HUES48 (cell line): ENCODE measurements around the gene CAPZA2.

Source experiments
- H3K27ac ChIP-seq: one replicate; pipeline ENCODE4 v1.7.0; 2013; ENCODE audit warnings: low read depth, low read length, inconsistent platforms
- H3K27me3 ChIP-seq: 2 replicates; pipeline ENCODE4 v1.6.1; 2013; ENCODE audit warnings: mild to moderate bottlenecking, low read length; ENCODE audit not compliant: control insufficient read depth, insufficient read depth
- H3K36me3 ChIP-seq: 2 replicates; pipeline ENCODE4 v1.6.1; 2013; ENCODE audit warnings: low read length; ENCODE audit not compliant: control insufficient read depth, insufficient read depth
- H3K4me1 ChIP-seq: 2 replicates; pipeline ENCODE4 v1.6.1; 2013; ENCODE audit warnings: mild to moderate bottlenecking, low read length; ENCODE audit not compliant: control insufficient read depth, insufficient read depth
- H3K4me3 ChIP-seq: 2 replicates; pipeline ENCODE4 v1.5.1; 2013; ENCODE audit warnings: mild to moderate bottlenecking, low read depth, low read length
- H3K9ac ChIP-seq: 2 replicates; pipeline ENCODE4 v1.6.1; 2013; ENCODE audit warnings: mild to moderate bottlenecking, low read depth, low read length, moderate library complexity
- H3K9me3 ChIP-seq: 2 replicates; pipeline ENCODE4 v1.6.1; 2013; ENCODE audit warnings: low read length; ENCODE audit not compliant: control insufficient read depth, insufficient read depth

Gene CAPZA2

DNA sequence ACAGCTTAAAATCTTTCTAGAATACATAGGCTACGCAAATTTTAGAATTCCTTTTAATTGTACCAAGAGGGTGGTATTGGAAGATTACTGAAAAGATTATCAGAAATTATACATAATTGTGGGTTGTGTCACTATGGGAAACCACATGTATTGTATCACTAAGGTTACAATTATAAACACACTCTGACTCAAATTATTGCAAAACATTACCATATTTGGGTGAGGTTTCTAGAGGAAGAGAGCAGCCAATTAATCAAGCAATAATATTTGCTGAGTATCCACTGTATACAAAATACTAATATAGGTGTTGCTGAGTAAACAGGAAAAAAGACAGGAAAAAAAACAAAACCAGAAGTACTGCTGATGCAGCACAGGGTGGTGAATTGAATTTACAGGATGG lies 3.1 kb upstream of the CAPZA2 start:
- Histone ChIP-seq H3K27me3 (no peaks in the 10 kb centered on the region), H3K4me3 (no peak overlapping the region), H3K4me1 (peaks cover 38% of the 10 kb centered on the region), H3K36me3 (no peaks in the 10 kb centered on the region), H3K9me3 (no peaks in the 10 kb centered on the region), H3K9ac (no peak overlapping the region), H3K27ac (no peak overlapping the region)

DNA sequence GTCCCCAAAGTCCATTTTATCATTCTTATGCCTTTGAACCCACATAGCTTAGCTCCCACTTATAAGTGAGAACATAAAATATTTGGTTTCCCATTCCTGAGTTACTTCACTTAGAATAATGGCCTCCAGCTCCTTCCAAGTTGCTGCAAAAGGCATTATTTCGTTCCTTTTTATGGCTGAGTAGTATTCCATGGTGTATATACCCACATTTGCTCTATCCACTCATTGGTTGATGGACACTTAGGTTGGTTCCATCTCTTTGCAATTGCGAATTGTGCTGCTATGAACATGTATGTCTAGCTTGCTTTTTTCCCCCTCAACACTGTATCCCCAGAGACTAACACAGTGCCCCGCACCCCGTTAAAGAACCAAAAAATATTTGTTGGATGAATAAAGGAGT lies 670 bp upstream of the CAPZA2 start:
- H3K4me3 ChIP-seq = peak overlapping the region; percentile 52; the same call in 1 of the 2 replicates

DNA sequence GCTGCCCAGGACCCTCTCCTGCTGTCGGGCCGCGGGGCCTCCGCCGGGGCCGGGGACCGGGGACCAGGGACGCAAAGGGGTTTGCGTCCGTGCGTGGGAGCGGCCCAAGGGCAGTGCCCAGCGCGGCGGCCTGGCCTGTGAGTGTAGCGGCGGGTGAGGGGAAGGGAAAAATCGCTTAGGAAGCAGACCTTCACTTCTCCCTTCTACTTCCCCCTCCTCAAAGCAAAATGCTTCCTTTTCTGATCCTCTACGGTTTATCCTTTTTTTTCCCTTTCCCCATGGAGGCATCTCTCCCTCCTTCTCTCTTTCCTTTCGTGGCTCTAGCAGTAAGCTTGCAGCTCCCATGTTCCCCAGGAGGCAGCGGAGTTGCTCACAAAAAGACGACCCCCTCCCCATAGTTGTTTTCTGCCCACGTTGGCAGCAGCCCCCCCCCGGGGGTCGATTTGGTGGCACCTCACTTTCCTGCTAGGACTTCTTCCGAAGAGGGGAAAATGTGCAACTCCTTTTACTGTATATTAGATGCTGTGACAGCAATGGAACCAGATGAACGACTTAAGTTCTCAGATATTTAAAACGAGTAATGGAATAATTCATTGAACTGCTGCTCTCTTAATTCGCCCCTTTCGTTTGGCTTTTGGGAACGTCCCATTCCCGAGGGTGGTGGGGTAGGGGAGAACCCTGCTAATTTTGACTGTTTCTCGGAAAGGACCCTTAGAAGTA lies 724 bp downstream of the CAPZA2 start:
- Histone ChIP-seq H3K9me3 (no peaks in the 10 kb centered on the region), H3K4me1 (peaks cover 15% of the 10 kb centered on the region), H3K27ac (peak overlapping the region; percentile 93), H3K36me3 (no peaks in the 10 kb centered on the region), H3K27me3 (no peaks in the 10 kb centered on the region), H3K9ac (peak overlapping the region; percentile 89), H3K4me3 (peak overlapping the region; percentile 99)

More for the DNA sequence above, 670 bp upstream of the CAPZA2 start:
- no peak overlapping the region for H3K27ac ChIP-seq
- no peak overlapping the region for H3K9ac ChIP-seq
- no peaks in the 10 kb centered on the region for H3K9me3 ChIP-seq
- peaks cover 23% of the 10 kb centered on the region for H3K4me1 ChIP-seq
- no peaks in the 10 kb centered on the region for H3K27me3 ChIP-seq
- H3K36me3 ChIP-seq = no peaks in the 10 kb centered on the region

DNA sequence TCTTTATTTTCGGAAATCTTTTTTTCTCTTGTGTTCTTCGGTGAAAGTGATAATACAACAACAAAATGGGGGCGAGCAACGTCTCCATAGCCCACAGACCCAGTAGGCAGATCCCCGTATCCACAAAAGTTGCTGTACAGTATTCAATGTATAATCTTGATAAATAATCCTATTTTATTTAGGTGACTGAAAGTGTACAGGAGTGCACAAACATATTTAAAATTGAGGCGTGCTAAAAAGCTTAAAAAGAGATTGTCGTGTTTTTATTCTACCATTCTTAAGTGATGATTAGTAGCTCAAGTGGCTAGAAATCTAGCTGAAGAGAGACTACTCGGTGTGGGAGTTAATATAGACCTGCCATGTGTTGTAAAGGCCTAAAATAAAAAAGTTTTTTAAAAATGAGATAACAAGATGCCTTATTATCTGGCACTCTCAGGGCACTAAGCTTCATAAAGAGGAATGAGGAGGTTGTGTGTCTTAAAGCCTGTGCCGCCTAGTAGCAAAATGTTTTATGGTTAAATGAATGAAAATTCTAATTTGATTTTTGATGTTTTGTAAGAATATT lies 1.6 kb downstream of the CAPZA2 start:
- Histone ChIP-seq H3K4me3 (peak overlapping the region; percentile 99), H3K36me3 (no peaks in the 10 kb centered on the region), H3K9ac (peak overlapping the region; percentile 89; the same call in 1 of the 2 replicates), H3K4me1 (peaks cover 15% of the 10 kb centered on the region), H3K9me3 (no peaks in the 10 kb centered on the region), H3K27me3 (no peaks in the 10 kb centered on the region), H3K27ac (no peak overlapping the region)

DNA sequence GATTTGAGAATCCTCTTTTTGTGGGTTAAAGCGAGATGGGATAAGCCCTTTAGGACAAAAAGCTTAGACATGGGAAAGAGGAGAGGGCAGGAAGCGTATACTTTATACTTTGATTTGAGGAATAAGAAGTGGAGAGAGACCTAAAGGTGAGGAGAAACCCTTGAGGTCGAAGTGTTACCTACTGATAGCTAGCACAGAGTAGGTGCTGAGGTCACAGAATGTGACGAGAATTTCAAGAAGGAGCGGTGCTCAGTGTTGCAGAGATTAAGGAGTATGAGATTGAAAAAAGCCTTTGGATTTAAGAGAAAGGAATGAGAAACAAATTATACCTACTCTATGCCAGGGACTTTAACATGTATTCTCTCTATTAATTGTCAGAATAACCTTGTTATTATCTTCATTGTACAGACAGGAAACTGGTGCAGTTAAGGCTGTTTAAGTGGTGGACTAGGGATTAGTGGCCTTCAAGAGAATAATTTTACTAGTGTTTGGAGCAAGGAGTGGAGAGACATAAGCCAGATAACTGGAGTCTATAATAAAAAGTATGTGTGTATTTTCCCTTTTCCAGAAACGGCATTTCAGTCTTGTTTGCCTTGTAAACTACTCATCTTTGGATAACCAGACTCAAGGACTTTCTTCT lies 8.8 kb downstream of the CAPZA2 start:
- Histone ChIP-seq H3K9ac (no peak overlapping the region), H3K36me3 (peaks cover 5% of the 10 kb centered on the region; the same call in 1 of the 2 replicates), H3K9me3 (no peaks in the 10 kb centered on the region), H3K4me1 (peaks cover 14% of the 10 kb centered on the region; the same call in 1 of the 2 replicates), H3K27ac (no peak overlapping the region), H3K4me3 (no peak overlapping the region), H3K27me3 (no peaks in the 10 kb centered on the region)

DNA sequence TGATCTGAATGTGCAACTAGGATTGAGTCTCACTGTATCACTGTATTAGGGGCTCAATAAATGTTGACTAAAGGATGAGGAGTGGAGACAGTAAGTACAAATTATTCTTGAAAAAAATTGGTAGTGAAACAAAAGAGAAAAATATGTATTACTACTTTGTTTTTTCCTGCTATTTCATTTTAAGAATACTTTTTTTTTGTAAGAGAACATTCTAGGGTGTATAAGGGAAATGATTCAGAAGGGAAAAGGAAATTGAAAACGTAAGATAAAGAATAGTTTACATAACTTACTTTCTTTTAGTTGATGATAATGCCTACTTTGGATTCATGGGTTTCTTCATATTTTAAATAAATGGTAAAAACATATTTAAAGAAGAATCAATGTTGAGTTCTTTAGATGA lies 9.6 kb downstream of the CAPZA2 start:
- Histone ChIP-seq H3K4me1 (peaks cover 14% of the 10 kb centered on the region; the same call in 1 of the 2 replicates), H3K9ac (no peak overlapping the region), H3K9me3 (no peaks in the 10 kb centered on the region), H3K4me3 (no peak overlapping the region), H3K36me3 (peaks cover 5% of the 10 kb centered on the region; the same call in 1 of the 2 replicates), H3K27me3 (no peaks in the 10 kb centered on the region), H3K27ac (no peak overlapping the region)

DNA sequence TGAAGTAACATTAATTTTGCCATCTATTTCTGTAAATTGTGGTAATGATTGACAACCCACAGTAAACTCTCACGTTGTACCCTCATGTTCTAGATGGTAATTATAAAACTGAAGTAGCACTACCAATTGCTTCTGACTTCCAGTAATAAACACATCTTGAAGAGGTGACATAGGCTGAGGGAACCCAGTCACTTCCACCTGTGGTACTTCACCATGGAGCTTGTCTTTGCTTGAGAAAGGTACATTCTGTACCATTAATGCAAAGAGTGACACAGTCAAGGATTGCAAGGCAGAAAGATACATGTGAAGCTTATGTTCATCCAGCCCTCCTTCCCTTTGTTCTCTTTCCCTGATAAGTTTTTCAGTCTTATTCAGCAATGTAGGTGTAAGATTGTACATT lies 11.2 kb downstream of the CAPZA2 start:
- no peaks in the 10 kb centered on the region for H3K9me3 ChIP-seq
- H3K27me3 ChIP-seq = no peaks in the 10 kb centered on the region
- H3K36me3 ChIP-seq = peaks cover 5% of the 10 kb centered on the region; the same call in 1 of the 2 replicates
- H3K9ac ChIP-seq = no peak overlapping the region
- H3K4me3 ChIP-seq = no peak overlapping the region
- H3K4me1 ChIP-seq = peaks cover 17% of the 10 kb centered on the region; the same call in 1 of the 2 replicates
- no peak overlapping the region for H3K27ac ChIP-seq

DNA sequence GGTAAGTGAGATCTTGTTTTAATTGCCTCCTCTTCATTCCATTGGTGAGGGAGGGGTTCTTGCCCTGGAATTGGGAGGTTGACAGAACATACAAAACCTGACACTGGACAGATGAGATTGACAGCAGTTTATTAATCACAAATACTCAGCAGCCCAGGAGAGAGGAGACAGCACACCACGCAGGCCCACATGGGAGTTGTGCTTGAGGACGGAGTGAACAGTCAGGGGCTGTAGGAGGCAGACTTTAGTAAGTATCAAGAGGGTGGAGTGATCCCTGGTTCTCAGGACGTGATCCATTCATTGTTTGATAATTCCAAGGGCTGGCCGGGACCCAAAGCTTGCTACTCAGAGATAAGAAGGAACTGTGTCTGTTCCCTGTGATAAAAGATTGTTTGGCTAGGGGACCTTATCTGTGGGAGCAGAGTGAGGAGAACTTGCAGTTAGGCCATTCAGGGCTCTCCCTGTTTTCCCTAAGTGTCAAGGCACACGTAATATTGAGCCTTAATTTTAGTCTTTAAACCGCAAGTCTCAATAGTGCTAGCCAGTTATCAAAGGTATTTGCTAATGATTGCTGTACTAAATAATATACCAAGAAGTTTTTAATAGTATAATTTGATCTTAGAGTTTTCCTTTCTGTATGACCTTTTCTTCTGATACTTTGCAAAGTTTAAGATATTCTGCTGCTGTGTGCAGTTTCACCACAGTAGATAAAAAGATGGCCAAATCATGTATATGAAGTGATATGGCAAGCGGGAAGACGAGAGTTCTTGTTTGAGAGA lies 14.5 kb downstream of the CAPZA2 start:
- Histone ChIP-seq H3K4me3 (no peak overlapping the region), H3K36me3 (peaks cover 5% of the 10 kb centered on the region; the same call in 1 of the 2 replicates), H3K27ac (no peak overlapping the region), H3K9ac (no peak overlapping the region), H3K27me3 (no peaks in the 10 kb centered on the region), H3K4me1 (0 out of 2 replicates have a peak, but pooled peaks cover 3% of the 10 kb centered on the region), H3K9me3 (no peaks in the 10 kb centered on the region)

DNA sequence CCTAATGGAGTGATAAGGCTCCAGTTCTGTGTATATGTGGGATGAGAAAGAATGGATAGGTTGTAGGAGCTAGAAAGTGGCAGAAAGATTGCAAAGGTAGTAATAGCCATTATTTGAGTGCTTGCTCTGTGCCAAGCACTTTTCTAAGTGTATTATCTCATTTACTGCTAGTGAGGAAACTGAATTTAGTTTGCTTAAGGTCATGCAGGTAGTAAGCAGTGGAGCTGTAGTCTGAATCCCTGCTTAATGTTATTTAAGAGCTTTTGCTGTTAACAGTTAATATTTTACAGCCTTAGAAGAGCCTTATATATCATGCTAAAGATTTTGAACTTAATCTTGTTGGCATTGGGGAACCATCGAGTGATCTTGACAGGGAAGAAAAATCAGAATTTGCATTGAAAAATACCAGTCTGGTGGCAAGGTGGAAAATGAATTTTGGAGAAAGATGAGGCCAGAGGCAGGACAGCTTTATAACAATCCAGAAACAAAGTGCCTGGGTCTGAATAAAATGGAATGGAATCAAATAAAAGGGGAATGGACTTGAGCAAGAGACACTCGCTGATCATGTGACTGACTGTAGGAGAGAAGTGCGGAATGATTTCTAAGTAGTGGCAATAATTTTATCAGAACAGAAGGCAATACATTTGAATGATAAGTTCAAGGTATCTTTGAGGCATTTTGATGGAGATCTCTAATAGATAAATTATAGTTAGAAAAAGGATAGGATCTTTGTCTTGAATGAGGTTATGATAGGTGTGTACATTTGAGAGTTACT lies 15.2 kb downstream of the CAPZA2 start:
- Histone ChIP-seq H3K9me3 (no peaks in the 10 kb centered on the region), H3K4me1 (0 out of 2 replicates have a peak, but pooled peaks cover 3% of the 10 kb centered on the region), H3K36me3 (peaks cover 5% of the 10 kb centered on the region; the same call in 1 of the 2 replicates), H3K27me3 (no peaks in the 10 kb centered on the region), H3K9ac (no peak overlapping the region), H3K4me3 (no peak overlapping the region), H3K27ac (no peak overlapping the region)

DNA sequence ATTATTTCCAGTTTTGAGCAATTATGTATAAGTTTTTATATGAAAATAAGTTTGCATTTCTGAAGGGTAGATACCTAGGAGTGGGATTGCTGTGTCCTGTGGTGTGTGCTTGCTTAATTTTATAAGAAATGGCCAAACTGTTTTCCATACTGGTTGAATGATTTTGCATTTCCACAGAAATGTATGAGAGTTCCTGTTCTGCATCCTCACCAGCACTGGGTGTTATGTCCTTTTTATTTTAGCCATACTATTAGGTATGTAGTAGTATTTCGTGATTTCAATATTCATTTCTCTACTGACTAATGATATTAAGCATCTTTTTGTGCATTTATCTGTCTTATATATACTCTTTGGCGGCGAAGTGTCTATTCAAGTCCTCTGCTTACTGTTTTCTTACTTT lies 22.3 kb downstream of the CAPZA2 start:
- Histone ChIP-seq H3K4me1 (no peaks in the 10 kb centered on the region), H3K27ac (no peak overlapping the region), H3K9ac (no peak overlapping the region), H3K9me3 (no peaks in the 10 kb centered on the region), H3K36me3 (peaks cover 22% of the 10 kb centered on the region), H3K27me3 (no peaks in the 10 kb centered on the region), H3K4me3 (no peak overlapping the region)
